HG03135 (cell line): Measurements from ENCODE around the gene CHD8.

Experiments
- ATAC-seq: cut with Tn5 transposase; IDR thresholded peaks from one replicate; pipeline ENCODE4 v1.9.1; 2021; ENCODE audit warnings: mild to moderate bottlenecking, moderate library complexity; ENCODE audit not compliant: unreplicated experiment

CHD8 gene

DNA sequence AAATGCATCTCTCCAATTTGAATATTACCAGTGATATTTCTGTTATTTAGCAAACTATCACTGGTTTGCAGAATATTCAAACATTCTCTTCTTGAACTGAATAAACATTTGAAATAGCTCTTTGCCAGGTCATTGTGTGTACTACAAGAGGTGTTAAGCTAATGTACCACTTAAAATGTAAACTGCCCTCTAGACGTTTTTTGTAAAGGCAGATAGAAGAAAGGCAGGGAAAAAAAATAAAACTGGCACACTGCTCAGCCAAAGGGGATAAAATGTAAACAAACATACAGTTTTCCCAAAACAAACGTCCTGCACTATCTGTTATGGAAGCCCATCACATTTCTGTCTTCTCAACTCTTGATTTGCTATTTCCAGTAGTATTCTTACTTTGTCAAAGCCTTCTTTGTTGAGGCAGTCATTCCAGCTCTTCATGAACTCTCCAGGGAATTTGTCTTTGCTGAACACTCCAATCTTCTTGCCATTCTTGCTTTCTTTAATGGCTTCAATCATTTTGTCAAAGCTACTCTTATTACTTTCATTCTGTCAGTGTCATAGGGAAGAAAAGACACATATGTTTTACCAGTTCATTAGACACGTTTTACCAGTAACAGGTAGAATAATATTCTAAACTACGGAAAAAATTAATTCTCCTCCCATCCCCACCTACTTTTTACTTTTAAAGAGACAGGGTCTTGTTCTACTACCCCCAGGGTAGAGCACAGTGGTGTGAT lies 85.8 kb downstream of the CHD8 start:
- no peak for ATAC-seq

DNA sequence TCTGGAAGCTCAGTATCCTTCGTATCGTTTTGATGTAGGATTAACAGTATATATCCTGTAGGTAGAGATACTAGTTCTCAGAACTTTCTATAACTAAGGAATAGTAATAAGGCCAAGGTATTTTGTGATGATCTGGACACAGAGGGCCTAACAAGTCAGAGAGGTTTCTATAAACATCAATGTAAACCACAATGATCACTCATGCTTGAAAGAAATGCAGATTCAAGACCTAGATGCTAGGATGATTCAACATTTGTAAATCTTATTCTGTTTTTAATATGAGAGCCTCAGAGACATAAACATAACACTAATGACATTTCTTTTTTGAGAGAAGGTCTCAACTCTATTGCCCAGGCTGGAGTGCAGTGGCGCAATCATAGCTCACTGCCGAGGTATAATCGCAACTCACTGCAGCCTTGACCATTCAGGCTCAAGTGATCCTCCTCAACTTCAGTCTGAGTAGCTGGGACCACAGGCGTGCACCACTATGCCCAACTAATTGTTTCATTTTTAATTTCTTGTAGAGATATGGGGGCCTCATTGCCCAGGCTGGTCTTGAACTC lies 88.3 kb downstream of the CHD8 start:
- no peak for ATAC-seq

DNA sequence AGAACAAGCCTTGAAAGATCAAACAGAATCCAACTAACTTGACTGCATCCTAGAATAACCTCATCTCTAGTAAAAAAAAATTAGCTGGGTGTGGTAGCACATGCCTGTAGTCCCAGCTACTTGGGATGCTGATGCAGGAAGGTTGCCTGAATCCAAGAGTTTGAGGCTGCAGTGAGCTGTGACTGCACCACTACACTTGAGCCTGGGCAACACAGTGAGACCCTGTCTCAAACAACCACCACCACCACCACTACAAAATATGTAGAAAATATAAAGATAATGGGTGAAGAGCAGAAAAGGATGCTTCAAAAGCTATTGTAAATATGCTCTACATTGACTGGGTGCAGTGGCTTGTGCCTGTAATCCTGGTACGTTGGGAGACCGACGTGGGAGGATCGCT lies 99.4 kb downstream of the CHD8 start:
- no peak for ATAC-seq

DNA sequence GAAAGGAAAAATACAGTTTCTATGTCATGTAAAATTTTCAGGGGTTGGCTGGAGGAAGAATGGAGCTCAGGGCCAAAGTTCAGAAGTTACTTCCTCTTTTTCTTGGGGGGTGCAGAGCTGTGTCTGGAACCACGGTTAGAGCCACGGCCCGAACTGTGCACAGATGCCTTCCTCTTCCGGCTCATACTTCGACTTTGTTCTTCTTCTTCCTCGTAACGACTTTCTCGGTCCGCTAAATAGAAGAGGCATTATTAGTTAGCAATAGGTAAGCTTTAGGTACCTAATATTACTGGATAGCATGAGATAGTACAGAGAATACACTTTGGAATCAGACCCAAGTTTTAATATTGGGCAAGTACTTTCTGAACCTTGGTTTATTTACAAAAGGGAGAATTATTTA lies 103.3 kb downstream of the CHD8 start:
- ATAC-seq: peak; percentile 66

DNA sequence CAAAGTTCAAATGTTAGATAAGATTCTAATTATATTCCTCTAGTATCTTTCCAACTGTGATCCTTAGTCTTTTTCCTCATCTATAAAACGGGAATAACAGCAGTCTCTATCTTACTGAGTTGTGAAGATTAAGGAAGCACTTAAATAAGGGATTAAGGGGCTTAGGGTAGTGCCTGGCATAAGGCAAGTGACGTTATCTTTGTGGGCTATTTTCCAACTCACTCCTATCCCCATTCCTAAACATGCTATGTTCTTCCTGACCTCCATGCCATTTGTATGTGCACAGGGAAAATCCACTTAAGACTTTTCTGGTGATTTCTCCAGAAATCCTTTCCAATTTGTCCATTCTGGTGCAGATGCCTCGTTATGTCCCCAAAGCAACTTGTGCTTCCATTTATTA lies 105.4 kb downstream of the CHD8 start:
- no peak for ATAC-seq

DNA sequence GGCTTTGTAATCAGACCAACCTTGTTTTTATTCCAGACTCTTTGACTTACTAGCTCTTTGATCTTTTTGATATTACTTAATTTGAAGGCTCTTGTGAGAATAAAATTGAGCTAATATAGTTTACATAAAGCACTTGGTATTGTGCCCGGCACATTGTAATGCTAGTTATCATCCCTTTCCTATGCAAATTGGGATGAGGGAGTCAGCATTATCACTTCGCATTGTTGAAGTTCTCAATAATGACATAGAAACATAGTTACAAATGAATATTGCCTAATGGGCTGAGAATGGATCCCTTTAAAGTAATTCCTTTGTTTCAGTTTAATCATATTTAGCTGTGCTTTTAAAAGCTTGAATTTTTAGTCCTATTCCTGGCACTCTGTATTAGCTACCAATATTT lies 108.7 kb downstream of the CHD8 start:
- no peak for ATAC-seq

DNA sequence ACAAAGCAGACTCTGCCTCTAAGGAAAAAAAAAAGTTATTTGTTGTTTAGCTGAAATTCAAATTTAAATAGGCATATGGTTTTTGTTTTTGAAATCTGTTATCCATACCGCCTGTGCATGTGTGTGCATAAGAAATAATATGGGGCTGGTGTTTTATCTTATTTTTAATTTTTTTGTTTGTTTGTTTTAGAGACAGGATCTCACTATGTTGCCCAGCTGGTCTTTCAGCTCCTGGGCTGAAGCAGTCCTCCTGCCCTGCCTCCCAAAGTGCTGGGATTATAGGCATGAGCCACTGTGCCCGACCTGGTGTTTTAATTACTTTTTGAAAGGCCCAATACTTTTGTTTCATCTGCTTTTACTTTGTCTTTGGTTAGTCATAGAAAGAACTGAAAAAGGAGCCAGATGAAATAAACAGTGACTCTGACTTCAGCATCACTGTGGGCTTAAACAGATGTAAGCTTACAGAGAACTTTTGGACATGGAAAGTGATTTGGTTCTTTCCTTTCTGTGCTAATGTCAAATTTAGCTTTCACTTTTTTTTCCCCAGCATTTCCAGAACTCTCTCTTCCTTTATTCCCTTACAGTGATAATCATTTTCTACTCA lies 109.3 kb downstream of the CHD8 start:
- ATAC-seq: no peak

DNA sequence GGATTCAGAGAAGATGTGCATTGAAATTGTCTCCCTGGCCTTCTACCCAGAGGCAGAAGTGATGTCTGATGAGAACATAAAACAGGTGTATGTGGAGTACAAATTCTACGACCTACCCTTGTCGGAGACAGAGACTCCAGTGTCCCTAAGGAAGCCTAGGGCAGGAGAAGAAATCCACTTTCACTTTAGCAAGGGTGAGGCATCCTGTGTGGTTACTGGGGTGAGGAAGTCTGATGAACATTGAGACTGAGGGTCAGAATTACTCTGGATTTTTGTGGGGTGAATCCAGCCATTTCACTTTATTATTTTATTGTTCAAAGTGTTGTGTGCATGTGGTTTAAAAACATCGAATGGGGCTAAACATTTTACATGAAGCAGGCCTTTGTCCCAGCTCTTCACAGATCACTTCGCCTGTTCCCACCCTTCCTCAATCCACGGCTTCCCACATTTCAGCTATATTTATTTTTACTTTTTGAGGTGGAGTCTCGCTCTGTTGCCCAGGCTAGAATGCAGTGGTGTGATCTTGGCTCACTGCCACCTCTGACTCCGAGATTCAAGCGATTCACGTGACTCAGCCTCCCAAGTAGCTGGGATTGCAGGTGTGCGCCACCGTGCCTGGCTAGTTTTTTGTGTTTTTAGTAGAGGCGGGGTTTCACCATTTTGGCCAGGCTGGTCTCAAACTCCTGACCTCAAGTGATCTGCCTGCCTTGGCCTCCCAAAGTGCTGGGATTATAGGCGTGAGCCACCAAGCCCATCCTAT lies 112.7 kb downstream of the CHD8 start:
- ATAC-seq: no peak
